HG03039 (cell line): ENCODE data around the gene TMEM123.

Experiments used
- ATAC-seq: cut with Tn5 transposase; IDR thresholded peaks from one replicate; pipeline ENCODE4 v1.9.1; 2021; ENCODE audit warnings: mild to moderate bottlenecking, moderate library complexity; ENCODE audit not compliant: unreplicated experiment

The TMEM123 gene

DNA sequence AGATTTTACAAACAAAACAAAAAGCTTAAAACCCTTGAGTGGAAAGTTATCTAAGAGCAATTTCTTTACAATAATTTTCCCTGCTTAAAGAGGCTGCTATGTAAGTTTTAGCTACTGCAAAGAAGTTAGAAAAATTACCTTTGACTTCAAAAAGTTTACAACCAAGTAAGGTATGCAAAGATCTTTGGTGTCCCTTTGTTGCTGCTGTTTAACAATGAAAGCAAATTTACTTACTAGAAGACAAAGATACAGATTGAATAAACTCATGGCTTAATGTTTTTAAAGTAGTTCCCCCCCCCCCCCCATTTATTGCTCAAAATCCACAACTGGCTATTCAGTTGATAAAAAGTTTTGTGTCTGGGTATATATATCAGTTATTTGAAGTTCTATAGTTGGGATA lies 26.0 kb downstream of the TMEM123 start:
- ATAC-seq, result no peak

DNA sequence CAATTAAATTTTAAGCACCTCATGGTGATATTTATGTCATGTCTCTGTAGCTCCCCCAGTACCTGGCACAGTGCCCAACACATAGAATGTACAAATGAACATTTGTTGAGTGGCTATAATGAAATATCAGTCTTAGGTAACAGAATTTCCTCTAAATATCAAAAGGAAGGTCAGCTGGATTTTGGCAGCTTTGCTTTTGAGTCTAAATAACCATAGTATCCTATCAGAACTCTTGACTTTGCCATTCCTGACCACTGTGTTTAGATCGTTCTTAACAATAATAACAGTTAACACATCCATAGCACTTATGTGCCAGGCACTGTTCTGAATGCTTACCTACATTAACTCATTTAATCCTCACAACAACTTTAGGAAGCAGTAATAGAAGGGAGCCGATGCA lies 26.6 kb downstream of the TMEM123 start:
- no peak for ATAC-seq

DNA sequence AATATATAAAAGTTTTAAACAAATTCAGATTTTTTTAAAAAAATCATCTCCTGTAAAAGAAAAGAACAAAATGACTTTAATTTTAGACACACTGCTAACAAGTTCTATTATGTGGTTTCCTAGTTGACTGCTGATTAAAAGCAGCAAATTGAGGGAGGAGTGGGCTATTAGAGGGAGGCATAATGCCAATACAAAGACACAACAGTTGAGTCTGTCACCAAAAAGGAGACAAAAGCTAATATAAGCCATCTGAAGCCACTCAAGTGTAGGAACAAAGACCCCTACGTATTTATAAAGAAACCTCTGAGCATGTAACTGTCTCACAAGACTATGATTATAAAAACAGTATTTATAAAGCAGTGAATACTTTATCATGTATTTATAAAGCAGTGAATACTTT lies 28.6 kb downstream of the TMEM123 start:
- no peak for ATAC-seq

DNA sequence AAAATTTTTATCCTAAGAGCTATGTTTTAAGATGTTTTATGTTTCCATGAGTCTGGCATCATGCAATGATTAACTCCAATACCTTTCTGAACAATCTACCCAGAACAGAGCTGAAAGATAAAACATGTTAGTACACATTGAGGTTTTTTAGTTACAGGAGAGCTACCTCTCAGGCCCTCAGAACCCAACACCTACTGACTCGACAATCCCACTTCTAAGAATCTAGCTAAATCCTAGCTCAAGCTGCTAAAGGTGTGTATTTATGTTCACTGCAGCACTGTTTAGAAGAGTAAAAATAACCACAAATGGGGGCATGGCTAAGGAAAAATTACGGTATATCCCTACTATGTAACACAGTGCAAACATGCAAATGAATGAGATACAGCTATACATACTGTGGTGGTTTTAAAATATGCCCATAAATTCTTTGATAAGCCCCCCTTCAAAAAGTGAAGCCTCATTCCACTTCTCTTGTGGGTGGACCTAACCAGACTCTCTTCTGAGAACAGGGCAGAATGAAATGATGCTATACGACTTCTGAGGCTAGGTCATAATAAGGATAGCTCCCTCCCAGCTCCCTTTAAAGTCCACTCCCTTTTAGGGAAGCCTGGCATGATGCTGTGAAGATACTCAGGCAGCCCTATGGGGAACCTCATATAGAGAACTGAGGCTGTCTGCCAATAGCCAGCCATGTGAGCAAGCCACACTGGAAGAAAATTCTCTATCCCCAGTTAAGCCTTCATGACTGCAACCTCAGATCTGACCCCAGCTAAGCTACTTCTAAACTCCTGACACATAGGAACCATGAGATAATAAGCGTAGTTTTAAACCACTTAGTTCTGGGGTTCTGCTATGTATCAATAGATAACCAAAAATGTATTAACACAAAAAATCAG lies 29.5 kb downstream of the TMEM123 start:
- no peak for ATAC-seq

DNA sequence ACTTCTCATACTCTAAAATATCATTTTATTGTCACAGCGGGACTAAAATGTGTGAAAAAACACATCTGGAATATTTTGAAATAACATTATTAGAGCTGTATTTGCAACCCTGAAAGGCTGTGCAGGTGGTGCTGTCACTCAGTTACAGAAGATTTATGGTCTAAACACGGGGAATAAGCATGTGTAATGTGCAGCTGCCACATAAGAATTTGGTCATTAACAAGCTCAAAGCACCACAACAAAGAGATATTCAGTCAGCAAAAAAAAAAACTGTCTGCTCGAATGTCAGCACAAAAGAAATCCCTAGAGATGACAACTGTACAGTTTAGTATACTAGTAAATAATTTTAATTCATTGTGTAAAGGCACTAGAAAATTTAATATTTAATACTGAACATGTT lies 31.3 kb downstream of the TMEM123 start:
- no peak for ATAC-seq

DNA sequence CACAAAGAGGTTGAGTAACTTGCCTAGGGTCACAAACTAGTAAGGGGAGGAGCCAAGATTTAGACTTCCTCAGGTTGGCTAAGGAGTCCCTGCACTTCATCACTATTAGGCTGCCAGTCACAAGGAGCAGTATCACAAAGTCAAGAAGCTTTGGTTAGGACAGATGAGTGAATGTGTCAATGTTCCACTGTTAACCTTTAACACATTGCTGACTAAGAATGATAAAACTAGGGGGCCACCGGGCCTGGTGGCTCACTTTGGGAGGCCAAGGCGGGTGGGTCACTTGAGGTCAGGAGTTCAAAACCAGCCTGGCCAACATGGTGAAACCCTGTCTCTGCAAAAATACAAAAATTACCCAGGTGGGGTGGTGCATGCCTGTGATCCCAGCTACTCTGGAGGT lies 32.0 kb downstream of the TMEM123 start:
- ATAC-seq, result peak; percentile 73

DNA sequence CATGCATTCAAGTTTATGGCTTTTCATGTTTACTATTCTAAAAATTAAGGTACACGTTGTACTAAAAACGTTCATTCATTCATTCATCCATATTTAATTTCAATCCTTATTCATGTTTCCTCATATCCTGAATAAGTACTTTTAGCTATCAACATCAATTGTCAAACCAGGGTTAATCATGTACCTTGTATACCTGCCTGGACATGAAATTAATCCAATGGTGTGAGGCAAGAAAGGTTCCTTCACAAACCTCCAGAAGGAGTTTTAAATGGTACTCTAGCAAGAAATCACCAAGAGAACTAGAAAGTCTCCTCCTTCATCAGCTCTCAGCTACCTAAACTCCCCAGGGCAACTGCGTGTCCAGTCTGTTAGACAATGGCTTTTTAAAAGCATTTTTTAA lies 33.4 kb downstream of the TMEM123 start:
- ATAC-seq, result no peak

DNA sequence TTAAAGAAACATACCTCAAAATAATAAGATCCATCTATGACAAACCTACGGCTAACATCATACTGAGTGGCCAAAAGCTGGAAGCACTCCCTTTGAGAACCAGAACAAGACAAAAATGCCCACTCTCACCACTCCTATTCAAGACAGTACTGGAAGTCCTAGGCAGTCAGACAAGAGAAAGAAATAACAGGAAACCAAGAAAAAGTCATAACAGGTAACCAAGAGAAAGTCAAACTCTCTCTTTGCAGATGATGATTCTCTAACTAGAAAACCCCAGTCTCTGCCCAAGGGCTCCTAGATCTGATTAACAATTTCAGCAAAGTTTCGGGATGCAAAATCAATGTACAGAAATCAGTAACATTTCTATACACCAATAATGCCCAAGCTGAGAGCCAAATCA lies 35.6 kb downstream of the TMEM123 start:
- ATAC-seq, result no peak

DNA sequence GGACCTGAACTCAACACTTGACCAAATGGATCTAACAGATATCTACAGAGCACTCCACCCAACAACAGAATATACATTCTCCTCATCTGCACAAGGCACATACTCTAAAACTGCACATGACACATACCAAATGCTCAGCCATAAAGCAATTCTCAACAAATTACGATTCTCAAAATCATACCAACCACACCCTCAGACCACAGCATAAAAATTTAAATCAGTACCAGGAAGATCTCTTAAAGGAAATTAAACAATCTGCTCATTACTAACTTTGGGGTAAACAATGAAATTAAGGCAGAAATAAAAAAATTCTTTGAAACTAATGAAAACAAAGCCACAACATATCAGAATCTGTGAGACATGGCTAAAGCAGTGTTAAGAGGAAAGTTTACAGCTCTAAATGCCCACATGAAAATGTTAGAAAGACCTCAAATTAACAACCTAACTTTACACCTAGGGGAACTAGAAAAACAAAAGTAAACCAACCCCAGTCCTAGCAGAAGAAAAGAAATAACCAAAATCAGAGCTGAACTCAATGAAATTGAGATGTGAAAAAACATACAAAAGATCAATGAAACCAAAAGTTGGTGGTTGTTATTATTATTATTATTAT lies 37.2 kb downstream of the TMEM123 start:
- no peak for ATAC-seq

DNA sequence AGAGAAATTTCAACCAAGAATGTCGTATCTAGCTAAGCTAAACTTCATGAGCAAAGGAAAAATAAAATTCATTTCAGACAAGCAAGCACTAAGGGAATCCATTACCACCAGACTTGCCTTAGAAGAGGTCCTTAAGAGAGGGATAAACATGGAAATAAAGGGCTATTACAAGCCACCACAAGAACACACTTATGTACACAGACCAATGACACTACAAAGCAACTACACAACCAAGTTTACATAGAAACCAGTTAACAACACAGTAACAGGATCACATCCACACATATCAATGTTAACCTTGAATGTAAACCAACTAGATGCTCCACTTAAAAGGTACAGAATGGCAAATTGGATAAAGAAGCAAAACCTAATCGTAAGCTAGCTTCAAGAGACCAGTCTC lies 38.0 kb downstream of the TMEM123 start:
- ATAC-seq, result no peak

DNA sequence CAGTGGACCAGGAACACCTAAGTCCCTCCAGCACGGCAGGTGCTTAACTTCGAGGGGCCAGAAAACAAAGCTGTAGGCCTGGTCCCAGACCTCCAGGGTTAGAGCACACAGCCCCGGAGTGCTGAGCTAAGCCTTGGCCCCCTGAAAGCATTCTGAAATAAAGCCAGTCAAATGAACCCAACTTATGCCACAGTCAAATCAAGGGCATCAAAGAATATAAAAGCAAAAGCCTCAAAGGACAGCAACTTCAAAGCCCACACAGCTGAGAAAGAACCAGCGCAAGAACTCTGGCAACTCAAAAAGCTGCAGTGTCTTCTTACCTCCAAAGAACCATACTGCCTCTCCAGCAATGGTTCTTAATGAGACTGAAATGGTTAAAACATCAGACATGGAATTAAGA lies 39.1 kb downstream of the TMEM123 start:
- no peak for ATAC-seq

DNA sequence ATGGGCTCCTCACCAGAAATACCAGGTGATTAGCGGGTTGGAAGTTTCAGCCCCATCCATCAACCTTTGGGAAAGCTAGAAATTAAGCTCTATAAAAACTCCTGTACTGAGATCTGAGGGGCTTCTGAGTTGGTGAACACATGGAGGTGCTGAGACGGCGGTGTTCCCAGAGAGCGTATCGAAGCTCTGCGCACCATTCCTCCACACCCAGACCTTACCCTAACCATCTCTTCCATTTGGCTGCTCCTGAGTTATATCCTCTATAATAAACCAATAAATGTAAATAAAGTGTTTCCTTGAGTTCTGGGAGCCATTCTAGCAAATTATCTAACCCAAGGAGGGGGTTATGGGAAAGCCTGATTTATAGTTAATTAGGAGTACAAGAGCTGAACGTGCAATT lies 41.4 kb downstream of the TMEM123 start:
- ATAC-seq, result no peak

DNA sequence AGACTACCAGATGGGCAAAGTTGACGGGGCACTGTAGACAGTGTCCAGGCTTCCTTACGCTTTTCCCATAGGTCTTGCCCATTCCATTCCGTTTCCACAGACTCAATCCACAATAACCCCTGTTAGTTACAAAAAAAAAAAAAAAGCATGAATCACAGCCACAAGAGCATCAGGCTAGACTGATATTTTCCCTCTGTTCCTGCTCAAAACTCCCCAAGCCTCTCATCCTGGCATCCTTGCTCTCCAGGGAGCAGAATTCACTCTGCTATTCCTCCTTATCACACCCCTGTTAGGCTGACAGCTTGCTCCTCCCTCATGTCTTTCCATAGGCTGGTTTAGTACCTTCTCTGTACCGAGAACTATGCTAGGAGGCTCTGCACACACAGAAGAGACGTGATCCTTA lies 42.2 kb downstream of the TMEM123 start:
- no peak for ATAC-seq

DNA sequence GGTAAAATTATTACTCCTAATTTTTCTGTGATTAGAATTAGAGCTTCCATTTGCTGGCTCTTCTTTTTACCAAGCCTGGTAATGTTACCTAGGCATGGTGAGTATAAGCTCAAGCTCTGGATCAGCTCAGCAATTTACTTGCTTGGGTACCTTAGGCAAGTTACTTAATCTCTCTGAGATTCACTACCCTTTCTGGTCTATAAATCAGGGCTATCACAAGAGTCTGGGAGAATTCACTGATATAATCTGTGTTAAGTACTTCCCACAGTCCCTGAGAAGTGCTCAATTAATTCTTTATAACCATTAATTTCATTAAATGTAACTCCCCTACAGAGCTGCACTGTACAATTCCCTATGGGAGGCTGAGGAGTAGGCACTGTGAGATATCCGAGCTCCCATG lies 44.2 kb downstream of the TMEM123 start:
- no peak for ATAC-seq

DNA sequence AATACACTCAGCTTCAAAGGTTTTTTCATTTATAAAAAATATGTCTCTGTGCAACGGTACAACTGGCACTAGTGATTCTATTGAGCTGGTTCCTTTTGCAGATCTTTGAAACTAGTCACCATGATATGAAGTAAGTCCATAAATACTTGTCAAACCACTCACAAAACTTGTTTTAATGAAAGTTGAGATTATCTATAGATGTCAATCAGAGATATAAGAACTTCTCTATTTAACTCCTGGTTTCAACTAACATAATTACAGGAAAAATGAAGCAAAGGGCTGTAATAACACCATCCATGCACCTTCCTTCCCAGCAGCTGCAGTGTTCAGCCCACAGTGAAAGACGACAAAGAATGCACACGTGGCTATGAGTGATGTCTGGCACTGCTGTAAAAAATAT lies 44.7 kb downstream of the TMEM123 start:
- no peak for ATAC-seq

DNA sequence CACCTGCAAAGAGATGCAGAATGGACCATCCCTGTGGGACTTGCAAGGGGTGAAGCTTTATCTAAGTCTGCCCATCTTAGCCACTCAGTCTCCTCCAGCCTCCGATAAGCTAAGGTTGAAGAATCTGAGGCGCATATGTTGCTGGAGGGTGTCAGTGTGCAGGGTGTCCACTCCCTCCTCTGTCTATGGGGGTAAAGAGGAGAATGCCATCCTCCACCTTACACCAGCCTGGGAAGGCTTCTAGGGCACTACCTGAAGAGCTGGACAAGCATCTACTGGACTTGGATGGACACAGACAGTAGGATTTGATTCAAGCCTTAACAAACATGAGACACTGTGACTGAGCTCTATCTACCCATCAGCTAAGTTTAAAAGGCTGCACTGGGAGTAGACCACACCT lies 46.5 kb downstream of the TMEM123 start:
- no peak for ATAC-seq

DNA sequence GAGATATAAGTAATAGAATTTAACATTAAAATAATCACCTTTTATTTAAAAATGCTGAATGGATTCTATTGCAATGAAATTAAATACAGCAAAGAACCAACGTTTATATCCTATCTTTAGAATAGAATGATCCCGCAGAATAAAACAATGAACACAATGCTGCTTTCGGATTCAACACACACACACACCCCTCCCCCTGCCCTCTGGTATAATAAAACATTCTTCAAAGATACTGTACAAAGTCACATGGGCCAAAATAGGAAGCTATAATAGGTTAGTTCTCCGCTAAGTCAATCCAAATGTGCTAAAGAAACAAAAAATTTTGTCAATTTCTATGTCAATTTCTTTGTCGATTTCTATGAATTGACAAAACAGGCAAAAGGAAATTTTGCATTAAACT lies 47.1 kb downstream of the TMEM123 start:
- no peak for ATAC-seq

DNA sequence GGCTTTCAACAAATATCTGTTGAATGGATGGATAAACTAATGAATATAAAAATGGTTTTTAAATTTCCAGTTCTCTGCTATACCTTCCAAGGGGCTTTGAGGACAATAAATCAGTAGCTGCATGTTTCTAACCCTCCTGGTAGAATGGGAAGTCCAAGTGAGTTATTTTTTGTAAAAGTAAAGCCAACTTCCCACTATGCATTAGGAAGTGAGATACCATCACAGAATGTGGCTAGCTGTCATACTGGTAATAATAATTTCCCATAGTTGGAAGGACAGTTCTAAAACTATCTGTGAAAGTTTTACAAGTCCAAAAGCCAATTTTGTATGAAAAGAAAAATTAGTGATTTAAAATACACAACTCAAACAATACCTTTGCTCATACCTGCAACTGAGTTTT lies 50.0 kb downstream of the TMEM123 start:
- ATAC-seq, result no peak

DNA sequence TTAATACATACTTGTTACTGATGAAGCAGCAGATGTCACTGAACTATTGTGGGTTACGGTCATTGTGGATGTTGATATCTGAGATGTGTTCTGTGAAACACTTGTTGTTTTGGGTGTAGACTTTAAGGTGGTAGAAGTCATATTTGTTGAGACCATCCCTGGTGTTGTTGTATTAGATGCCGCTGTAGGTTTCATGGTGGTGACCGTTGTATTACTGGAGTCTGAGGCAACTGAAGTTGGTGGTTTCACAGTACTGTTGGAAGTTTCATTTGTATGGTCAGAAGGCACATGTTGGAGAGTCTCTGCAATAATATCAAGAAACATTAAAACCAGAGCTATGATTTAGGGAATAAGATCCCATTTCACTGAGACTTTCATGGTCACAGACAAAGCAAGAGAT lies 50.7 kb downstream of the TMEM123 start:
- ATAC-seq, result no peak

DNA sequence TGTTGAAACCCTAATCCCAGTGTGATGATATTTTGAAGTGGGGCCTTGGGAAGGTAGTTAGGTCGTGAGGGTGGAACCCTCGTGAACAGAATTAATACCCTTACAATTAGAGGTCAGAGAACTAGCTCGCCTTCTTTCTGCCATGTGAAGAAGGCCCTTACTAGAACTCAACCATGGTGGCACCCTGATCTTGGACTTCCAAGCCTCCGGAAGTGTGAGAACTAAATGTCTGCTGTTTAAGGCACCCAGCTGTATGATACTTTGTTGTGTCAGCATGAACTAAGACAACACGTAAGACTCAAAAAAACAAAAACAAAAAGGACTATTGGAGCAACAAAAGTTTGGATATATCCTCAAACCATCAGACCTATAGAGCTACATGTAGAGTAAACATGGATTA lies 52.0 kb downstream of the TMEM123 start:
- ATAC-seq, result no peak

DNA sequence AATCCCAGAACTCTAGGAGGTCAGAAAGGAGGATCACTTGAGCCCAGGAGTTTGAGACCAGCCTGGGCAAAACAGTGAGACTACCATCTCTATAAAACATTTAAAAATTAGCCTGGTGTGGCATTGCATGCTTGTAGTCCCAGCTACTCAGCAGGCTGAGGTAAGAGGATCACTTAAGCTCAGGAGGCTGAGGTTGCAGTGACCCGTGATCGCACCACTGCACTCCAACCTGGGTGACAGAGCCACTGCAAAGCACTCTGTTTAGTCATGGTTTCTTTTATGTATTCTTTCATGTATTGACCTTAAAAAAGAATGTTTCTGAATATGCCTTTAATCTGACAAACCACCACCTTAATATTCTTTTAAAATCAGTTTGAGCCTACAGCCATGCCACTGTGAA lies 53.4 kb downstream of the TMEM123 start:
- ATAC-seq, result no peak

DNA sequence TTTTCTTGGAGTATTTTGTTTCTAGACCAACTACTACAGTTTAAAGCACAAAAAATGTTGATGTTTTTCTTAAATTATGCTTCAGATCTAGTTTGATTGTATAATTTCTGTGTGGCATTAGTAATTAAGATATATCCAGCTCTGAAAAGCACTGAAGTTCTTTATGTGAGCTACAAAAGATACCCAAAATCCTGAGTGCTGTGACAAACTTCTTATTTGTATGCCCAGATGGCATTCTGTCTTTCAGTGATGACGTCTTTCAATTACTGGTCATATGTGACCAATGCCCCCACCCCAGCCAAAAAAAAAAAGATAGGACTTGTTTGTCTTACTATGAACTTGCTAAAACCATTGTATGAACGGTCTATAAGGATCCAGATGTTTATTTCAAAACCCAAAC lies 54.3 kb downstream of the TMEM123 start:
- ATAC-seq, result no peak
